Left lobe of liver (tissue), 2 donors: Measurements from ENCODE around the gene IRX4. TPM values are rescaled to one million over a fixed set of nuclear protein-coding genes. Genes with fewer than 3 reads are reported as not detected.

ENCODE experiments used
- ATAC-seq: fragments of 200-7000 bp; cut with Tn5 transposase; one replicate; pipeline ENCODE4 v1.9.1; 2020; ENCODE audit warnings: mild to moderate bottlenecking, moderate library complexity
- DNase-seq: peaks from one replicate; pipeline ENCODE4 v3.0.0-alpha.2; 2020; ENCODE audit warnings: low spot score
- total RNA-seq: library from RNA; stranded (reverse); gene quantifications from one replicate; pipeline ENCODE4 v1.2.1, GENCODE V29; 2021
- donor health status: DM: no; HTN: no; CAD: no; lungs with moderate emphysema.
- donor health status: DM: no; HTN: yes; CAD: no.

Gene IRX4
- total RNA-seq, 1 donor from 2014 or later = not detected

GRCh38 chr5:1915316-1915715, 32.6 kb upstream of the IRX4 start:
- DNase-seq (no peak), ATAC-seq (no peak)

GRCh38 chr5:1914471-1914870, 31.7 kb upstream of the IRX4 start:
- DNase-seq (peak; percentile 15), ATAC-seq (no peak)

- ATAC-seq (no peak), DNase-seq (peak; percentile 16)
Observed at GRCh38 chr5:1913578-1913977, 30.9 kb upstream of the IRX4 start.

- ATAC-seq = no peak
- DNase-seq = peak; percentile 24
Observed at GRCh38 chr5:1912951-1913565, 30.3 kb upstream of the IRX4 start.

DNA sequence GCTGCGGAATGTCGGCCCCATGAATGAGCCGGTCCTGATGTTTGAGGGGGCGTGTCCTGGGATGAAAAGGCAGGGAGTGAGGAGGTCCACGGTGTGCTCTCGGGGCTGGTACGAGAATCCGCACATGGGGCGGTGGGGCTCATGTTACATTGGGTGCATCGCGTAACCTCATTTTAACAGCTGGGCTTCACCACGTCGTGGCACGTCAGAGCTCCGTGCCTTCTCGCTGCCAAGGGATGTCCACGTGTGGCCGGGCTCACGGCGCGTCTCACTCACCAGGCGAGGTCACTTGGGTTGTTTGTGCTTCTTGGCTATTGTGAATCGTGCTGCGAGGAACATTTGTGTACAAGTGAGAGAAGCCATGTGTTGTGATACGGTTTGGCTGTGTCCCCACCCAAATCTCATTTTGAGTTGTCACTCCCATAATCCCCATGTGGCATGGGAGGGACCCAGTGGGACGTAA, 29.1 kb upstream of the IRX4 start:
- ATAC-seq (no peak), DNase-seq (no peak)

DNA sequence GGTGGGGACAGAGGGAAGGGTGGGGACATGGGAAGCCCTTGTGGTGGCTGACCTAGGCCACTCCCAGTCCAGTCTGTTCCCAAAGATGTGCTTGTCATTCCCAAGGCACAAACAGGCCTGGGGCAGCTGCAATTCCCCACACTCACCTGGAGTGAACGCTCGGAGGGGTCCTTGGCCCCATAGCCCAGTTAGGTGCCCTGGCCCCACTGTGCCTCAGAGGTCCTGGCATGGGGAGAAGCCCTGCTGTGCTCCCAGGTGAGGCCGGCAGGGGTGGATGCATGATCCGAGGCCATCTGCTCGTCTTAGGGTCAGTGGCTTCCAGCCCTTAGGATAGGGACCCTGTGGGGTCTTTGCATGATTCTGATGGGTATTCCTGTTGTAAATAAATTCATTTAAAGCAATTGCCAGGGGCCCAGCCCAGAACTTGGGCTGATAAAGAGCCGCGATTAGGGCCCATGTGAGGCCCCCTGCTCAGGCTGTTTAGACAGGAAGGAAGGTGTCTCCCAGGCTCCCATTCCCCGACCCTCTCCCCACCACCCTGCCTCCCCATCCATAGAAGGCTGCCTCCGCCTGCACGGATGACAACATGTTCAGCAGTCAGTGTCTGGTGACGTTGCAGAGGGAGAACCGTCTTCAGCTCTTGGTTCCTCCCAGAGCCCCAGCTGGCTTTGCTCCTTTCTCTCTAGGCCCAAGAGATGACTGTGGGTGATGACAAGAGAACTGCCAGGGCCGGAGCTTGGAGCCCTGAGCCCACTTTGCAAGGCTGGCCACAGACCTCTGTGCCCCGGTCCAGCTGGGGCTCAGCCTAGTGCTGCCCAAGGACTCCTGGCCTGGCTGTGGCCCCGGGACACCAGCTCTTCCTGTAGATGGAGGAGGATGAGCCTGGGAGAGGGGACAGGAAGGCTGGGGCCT, 28.4 kb upstream of the IRX4 start:
- ATAC-seq = no peak
- peak; percentile 24 for DNase-seq

DNA sequence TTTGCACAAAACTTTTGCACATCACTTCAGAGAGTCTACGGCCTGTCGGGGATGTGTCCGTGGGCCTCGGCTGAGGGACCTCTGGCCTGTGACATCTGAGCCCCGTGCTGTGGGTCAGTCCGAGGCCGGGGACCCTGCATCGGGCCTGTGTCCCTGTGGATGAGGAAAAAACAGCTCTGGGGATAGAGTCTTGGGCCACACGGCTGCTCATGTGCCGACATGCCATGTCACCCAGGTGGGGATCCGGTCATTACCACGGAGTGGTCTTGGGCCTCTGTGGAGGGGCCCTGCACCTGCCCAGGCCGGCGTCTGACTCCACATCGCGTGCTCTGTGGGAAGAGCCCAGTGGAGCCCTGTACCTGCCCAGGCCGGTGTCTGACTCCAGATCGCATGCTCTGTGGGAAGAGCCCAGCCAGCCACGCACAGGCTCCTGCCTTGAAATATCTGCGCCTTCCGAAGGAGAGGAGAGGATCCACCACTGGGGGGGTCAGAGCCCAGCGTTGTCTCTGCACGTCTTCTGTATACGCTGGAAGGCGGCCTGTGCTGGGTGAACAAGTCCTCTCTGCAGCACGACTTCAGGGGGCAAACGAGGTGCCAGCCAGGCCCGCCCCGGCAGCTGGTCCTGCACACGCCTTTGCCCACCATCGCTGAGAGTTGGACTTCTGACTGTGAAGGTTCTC, 27.5 kb upstream of the IRX4 start:
- peak; percentile 35 for DNase-seq
- ATAC-seq = no peak

DNA sequence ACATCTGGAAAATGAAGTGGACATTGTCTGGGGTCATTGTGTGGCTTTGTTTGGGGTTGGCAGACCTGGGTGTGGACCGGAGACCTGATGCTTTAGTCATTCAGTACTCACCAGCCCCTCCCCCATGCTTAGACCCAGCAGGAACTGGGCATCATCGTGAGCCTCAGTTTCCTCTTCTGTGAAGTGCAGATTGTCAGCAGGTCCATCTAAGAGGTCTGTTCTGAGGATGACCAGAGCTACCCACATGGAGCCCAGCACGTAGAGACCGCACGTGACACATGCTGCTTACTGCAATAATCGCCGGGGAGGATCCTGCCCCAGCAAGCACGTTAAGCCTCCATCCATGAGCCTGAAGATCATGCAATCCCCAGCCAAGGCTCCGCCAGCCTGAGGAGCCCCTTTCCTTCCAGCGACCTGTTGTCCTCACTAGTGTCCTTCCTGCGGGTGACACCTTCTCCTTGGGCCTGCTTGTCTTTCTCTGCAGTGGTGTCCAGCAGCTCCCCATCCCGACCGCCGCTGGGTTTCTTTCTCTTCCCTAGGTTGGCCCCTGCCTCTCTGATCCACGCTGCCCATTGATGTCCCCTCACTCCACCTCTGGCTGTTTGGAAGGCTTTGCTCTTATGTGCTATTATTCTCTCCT, 26.7 kb upstream of the IRX4 start:
- ATAC-seq (no peak), DNase-seq (peak; percentile 29)

DNA sequence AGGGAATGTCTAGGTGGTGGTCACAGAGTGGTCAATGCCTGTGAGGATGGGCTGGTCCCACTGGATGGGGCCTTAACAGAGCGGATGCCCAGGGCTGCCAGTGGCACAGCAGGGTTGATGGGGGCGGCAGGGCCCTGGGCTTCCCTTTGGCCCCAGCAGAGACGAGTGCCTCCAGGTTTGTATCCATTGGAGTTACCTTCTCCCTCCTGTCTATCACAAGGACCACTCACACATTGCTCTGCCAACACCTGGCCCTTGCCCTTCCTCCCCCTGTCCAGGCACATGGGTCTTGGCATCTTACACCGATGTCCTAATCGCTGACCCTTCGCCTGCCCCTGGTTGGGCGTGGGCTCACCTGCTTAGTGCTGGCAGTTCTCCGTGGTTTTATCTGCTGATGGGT, 26.2 kb upstream of the IRX4 start:
- no peak for ATAC-seq
- DNase-seq = no peak

GRCh38 chr5:1907616-1908015, 24.9 kb upstream of the IRX4 start:
- ATAC-seq = no peak
- DNase-seq = no peak

DNA sequence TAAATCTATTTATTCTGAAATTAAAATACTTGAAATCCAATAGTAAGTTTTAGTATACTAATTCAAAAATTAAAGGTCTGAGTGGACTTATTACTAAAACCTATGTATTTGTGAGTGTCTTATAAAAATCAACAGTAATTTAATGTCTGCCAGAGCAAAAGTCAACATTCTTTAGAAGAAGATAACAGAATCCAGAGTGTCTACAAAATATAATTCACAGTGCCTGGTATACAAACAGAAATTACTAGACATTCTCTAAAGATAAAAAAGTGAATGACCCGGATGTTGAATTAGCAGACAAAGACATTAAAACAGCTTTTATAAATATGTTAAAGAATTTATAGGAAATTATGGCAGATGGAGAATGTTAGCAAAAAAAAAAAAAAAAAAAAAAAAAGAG, 22.4 kb upstream of the IRX4 start:
- DNase-seq (no peak), ATAC-seq (no peak)

- ATAC-seq = no peak
- DNase-seq = no peak
Observed at GRCh38 chr5:1901983-1902382, 19.3 kb upstream of the IRX4 start.

GRCh38 chr5:1901061-1901460, 18.3 kb upstream of the IRX4 start:
- DNase-seq (no peak), ATAC-seq (no peak)

- no peak for ATAC-seq
- no peak for DNase-seq
Observed at GRCh38 chr5:1899201-1899600, 16.5 kb upstream of the IRX4 start.

GRCh38 chr5:1897816-1898450, 15.2 kb upstream of the IRX4 start:
- ATAC-seq (no peak), DNase-seq (no peak)

GRCh38 chr5:1897386-1897785, 14.7 kb upstream of the IRX4 start:
- ATAC-seq (no peak), DNase-seq (no peak)

- ATAC-seq = no peak
- DNase-seq = no peak
Observed at GRCh38 chr5:1896602-1897376, 14.1 kb upstream of the IRX4 start.

- DNase-seq = no peak
Observed at GRCh38 chr5:1895739-1896420, 13.2 kb upstream of the IRX4 start.

DNA sequence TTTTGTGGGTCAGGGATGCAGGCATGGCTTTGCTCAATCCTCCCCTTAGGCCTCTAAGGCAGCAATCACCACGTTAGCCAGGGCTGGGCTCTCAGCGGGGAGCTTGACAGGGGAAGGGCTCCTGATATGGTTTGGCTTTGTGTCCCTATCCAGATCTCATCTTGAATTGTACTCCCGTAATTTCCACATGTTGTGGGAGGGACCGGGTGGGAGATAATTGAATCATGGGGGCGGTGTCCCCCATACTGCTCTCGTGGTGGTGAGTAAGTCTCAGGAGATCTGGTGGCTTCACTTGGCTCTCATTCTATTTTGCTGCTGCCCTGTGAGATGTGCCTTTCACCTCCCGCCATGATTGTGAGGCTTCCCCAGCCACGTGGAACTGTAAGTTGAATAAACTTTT, 11.5 kb upstream of the IRX4 start:
- no peak for ATAC-seq
- DNase-seq = no peak

More at GRCh38 chr5:1895739-1896420, 13.2 kb upstream of the IRX4 start:
- no peak for ATAC-seq
